K562 (cell line): ENCODE results near the gene MGRN1. TPM values are rescaled to one million over a fixed set of nuclear protein-coding genes. Genes with fewer than 3 reads are reported as not detected.
A peak's percentile ranks its signal among the peaks of the same experiment; 100 is the strongest.

ENCODE experiments used
- E2F3 ChIP-seq: fragments of 250-450 bp; sonication (Bioruptor Pico); IDR thresholded peaks from 2 replicates; pipeline ENCODE4 v1.4.0; 2020; ENCODE audit warnings: mild to moderate bottlenecking
- HMGN3 ChIP-seq: IDR thresholded peaks from 2 replicates; pipeline ENCODE4 v1.6.1; 2011; ENCODE audit warnings: borderline replicate concordance, low read depth, mild to moderate bottlenecking, mixed read lengths, low read length; ENCODE audit not compliant: insufficient read length; ENCODE audit errors: extremely low read depth
- NR2C1 ChIP-seq, 2 experiments: fragments of 450-650 bp; IDR thresholded peaks; 2 replicates each; pipeline ENCODE4 v1.6.1; 2017; ENCODE audit warnings: mild to moderate bottlenecking in 2 of 2, antibody characterized with exemption in 1 of 2, inconsistent platforms in 1 of 2, missing compliant biosample characterization in 1 of 2, missing genetic modification characterization in 1 of 2
- PHB ChIP-seq: fragments of 250-450 bp; sonication (Bioruptor Pico); IDR thresholded peaks from 2 replicates; pipeline ENCODE4 v1.5.0; 2021
- TEAD1 ChIP-seq, 2 experiments: fragments of 450-650 bp in 1 of 2; sonication (generic) in 1 of 2; formaldehyde crosslinking; IDR thresholded peaks; 2 replicates each; pipeline versions ENCODE4 v1.4.0 to v1.8.0; 2020 to 2022; ENCODE audit warnings: mild to moderate bottlenecking in 2 of 2, missing genetic modification reagents in 1 of 2
- ZFP36 ChIP-seq: fragments of 150-350 bp; IDR thresholded peaks from 2 replicates; pipeline ENCODE4 v1.6.1; 2018; ENCODE audit warnings: low read length, low read depth; ENCODE audit not compliant: partially characterized antibody
- ZNF165 ChIP-seq: fragments of 250-450 bp; sonication (Bioruptor Pico); IDR thresholded peaks from 2 replicates; pipeline ENCODE4 v1.4.0; 2020; ENCODE audit warnings: borderline replicate concordance
- ZNF717 ChIP-seq: fragments of 250-450 bp; sonication (Bioruptor Pico); IDR thresholded peaks from 2 replicates; pipeline ENCODE4 v1.5.0; 2021
- ZNF764 ChIP-seq: fragments of 250-450 bp; sonication (Bioruptor Pico); IDR thresholded peaks from 2 replicates; pipeline ENCODE4 v1.4.0; 2020; ENCODE audit warnings: low read depth, mild to moderate bottlenecking, moderate library complexity
- polyA plus RNA-seq, 8 experiments: library from polyadenylated mRNA; depleted of rRNA in 4 of 8; stranded (reverse) in 5 of 8; unstranded in 3 of 8; fragments of >200 nt; fragmentation: Nextera tagmentation in 2 of 8; fragmentation: Illumina TruSeq in 1 of 8; extraction: Ambion mirVana in 2 of 8; extraction: Trizol in 1 of 8; gene quantifications; 2 replicates each; pipeline versions ENCODE4 v1.2.1 to v1.2.3, GENCODE V29; 2011 to 2014; ENCODE audit warnings: inconsistent platforms in 1 of 8, missing spikeins in 1 of 8
- total RNA-seq, 7 experiments: library from RNA; depleted of rRNA in 6 of 7; stranded (reverse); fragments of >200 nt in 6 of 7; fragmentation: Illumina TruSeq in 2 of 7; extraction: Trizol in 2 of 7; gene quantifications; 2 replicates each; pipeline versions ENCODE4 v1.2.1 to v1.2.3, GENCODE V29; 2011 to 2021; ENCODE audit warnings: low replicate concordance in 1 of 7

Gene MGRN1
- total and polyA plus RNA-seq, 9 of the 15 experiments (the other 6 are each of a cell fraction or from before 2014, with no cell fraction given), result 0.15 to 37.9 (median 6.0) TPM

DNA sequence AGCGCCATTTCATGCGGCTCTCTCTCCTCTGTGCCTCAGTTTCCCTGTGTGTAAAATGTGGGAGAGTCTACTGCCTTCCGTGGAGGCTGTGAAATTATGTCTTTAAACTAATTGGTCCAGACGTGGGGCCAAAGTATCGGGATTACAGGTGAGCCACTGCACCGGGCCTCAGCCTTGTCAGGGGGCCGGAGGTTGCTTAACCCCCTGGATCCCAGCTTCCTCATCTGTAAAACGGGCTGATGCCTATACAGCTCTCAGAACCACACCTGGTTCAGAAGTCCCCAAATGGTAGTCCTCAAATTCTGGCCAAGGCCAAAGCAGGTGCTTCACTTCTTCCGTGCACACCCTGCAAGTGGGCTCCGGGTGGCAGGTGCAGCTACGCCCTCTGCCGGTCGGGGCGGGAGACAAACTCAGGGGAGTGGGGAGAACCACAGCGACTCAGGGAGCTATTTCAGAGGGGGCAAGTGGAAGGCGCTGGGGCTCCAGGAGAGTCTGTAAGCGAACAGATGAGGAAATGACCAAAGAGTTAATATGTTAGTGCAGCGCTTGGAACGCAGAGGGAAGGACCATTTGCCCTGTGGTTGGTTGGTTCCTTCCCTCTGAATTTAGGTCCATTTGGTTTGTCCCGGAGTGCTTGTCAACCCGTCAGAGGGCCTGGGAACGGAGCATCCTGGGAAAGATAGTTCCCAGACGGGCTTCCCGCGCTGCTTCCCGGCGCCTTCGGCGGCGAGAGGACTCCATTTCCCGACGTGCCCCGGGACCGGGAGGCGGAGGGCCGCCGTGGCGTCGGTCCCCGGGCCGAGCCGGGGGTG lies at the start of gene MGRN1 (continued):
- TF ChIP-seq HMGN3 (no peak), E2F3 (CRISPR knock-in tag) (no peak), ZNF165 (CRISPR knock-in tag) (no peak), ZFP36 (no peak), ZNF764 (CRISPR knock-in tag) (no peak), NR2C1 (IDR thresholded peaks at IDR 0.05) (peak; percentile 57; the same call in 1 of the 2 replicates), NR2C1 (tag; IDR thresholded peaks at IDR 0.05) (peak; percentile 65), PHB (CRISPR knock-in tag) (no peak), TEAD1 (CRISPR knock-in tag; IDR thresholded peaks at IDR 0.05) (no peak), ZNF717 (CRISPR knock-in tag) (no peak)
